Measurements from ENCODE around the gene TNFAIP8L3.

Gene TNFAIP8L3

DNA sequence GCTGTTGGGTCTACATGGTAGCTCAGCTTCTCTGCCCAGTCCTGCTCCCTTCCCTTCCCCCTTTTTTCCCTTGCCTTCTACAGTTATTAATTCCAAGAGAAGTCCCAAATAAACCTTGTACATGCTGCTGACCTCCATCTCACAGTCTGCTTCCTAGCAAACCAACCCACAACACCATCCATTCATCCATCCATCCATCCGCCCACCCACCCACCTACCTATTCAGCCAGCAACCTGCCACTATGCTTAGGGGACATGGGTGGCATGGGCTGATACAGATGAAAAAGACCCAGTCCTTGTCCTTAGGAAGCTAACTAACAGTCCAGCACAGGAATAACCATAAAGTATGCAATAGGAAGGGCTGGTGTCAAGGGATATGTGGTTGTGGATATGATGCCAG, 5.7 kb downstream of the TNFAIP8L3 start:
- no peak for DNase-seq

DNA sequence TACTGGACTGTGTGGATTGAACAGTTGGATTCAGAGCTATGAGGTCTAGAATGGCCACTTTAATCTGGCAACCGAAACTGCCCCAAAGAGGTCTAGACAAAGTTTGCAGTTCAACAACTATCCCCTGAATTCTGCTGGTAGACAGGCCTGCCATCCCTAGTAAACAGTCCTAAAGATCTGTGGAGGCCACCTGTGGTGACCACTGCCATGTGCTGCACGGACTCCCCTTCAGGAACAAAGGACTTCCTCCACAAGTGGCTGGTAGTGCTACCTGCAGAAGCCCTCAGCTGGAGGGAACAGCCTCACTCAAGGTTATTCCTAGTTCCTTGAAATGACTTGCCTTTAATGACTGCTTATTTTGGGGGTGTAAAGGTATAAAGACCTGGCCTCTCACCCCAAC, 6.1 kb downstream of the TNFAIP8L3 start:
- DNase-seq: no peak

DNA sequence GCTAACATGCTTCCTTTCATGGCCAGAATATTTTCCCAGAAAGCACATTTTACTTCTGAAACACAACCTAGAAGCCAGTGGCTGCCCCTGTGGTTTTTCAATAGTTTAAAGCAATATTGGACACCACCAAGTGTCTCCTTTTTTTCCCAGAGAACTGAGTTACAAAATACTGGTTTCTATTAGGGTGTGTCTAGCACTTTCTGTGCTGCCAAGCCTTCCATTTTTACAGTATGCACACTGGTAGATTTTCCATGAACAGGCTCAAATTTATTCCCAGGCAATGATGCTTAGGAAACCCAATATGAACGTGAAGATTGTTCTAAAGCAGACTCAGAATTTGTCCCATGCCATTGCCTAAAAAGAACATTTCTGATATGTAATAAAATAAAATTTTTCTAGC, 7.2 kb downstream of the TNFAIP8L3 start:
- DNase-seq: no peak

DNA sequence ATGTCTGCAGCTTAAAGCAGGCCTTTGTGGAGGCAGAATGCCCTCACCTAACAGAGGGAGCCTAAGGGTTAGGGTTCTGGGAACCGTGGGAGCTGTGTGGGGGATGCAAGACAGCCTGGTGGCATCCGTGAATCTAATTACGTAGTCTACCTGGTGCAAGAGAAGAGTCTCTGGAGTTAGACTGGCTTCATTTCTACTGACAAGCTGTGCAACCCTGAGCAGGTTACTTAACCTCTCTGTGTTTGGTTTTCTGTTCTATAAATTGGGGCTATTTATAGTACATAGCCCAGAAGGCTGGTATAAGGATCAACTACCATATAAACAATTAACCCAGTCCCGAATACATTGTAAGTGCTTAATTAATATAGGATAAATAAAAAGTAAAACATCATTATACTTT, 8.3 kb downstream of the TNFAIP8L3 start:
- DNase-seq: no peak

DNA sequence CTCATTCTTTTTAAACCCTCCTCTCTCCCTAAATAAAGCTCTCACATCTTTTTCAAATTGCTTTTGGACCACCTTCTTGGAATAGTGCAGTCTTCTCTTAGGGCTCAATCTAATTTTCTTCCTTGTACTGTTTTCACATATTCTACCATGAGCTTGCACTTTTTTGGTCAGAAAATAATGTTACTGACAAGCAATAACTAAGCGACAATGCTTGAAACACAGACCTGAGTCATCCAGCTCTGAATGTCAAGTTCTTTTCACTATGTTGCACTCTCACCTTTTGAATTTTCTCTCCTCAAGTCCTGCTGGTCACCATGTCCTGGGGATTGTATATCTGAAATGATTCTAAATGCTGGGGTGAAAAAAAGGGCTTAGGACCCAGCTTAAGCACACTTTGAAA, 8.9 kb downstream of the TNFAIP8L3 start:
- DNase-seq: no peak

DNA sequence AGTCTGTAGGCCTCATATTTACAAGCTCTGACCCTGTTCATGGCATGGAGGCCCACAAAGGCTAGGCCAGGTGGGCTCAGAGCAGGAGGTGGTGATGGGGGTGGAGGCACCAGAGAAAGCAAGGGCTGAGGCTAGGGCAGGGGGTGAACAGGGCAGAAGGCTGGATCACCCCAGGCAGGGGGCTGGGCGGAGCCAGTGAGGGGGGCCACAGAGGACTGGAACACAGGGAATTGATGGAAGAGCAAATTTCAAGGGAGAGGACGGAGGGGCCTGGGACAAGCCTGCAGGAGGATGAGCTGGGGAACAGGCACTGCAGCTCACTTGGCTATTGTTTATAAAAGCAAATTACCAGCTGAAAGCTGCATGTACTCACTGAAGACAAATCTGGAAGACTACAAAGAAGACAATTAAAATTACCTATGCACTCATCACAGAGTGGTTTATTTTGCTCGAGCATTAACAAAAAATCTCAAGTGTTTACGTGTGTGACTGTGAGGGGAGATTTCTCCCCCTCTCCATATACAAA, 11.0 kb downstream of the TNFAIP8L3 start:
- DNase-seq: no peak

DNA sequence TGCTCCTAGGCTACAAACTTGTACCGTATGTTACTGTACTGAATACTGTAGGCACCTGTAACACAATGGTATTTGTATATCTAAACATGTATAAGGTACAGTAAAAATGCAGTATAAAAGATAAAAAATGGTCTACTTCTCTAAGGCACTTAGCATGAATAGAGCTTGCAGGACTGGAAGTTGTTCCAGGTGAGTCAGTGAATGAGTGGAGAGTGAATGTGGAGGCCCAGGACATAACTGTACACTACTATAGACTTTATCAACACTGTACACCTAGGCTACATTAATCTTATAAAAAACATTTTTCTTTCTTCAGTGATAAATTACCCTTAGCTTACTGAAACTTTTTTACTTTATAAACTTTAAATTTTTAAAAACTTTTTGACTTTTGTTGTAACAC, 12.5 kb downstream of the TNFAIP8L3 start:
- DNase-seq: no peak

DNA sequence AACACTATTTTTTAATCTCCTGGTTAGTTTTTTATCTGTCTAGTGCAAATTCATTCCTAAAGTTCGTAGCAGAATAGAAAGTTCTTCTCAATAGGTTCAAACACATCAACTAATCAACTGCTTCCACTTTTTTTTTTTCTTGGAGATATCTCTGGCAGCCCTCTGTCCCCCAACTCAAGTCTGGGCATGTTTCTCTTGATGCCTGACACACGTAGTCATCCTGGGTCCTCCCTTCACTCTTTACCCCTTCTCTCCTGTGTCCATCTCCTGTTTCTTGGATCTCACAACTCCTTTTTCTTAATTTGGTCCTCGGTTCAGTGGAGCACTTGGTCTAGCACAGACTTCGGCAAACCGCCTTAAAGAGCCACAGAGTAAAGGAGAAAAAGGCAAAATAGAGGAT, 14.4 kb downstream of the TNFAIP8L3 start:
- no peak for DNase-seq

DNA sequence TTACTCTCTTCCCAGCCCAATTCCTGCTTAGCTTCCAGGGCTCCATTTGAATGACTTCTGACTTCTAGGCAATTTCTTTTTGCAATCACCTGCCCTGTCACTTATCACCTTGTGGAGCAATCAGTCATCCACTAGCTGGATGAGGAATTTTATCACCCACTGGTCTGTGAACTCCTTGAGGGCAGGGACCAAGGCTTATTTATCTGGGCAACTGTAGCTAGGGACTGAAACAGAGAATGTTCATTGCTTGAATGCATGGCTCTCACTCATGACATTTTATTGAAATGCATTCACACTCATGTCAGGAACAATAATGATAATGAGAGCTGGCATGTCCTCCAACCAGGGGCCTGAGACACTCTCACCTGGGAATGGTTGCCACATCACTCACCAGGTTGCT, 15.5 kb downstream of the TNFAIP8L3 start:
- DNase-seq: no peak

DNA sequence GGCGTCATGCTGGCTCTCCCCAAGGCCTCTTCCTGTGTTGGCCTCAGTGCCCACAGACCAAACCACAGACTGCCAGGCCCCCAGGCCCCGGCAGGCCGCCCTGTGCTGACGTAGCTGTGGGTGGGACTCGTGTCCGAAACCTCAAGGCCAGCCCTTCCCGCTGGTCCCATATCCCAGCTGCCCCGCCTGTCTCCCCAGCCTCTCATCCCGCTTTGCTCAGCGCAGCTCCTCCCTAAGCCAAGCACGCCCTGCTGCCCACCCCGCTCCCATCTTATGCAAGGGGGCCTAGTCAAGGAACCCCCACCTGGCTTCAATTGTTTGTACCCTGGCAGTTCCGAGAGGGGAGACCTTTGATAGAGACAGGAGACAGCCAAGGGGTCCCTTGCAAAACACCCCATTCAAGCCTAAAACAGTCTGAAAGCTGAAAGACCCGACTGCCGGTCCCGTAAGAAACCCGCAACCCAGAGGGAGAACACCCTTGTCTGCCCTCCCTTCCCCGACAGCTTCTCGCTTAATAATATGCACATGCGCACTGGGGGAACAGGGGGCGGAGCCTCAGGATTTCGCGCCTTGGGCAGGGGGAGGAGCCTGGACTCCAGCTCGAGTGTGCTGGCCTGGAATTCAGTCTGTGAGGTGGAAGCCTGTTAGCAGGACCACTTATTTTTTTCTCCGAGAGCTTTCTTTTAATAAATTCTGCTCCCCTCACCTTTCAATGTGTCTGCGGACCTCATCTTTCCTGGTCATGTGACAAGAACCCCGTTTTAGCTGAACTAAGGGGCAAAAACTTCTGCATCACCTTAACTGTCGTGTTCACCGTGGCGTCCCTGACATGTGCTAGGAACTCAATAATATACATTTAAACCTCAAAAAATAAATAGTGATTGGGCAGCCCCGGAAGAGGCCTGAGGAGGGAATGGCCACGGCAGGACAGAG, 17.2 kb downstream of the TNFAIP8L3 start:
- DNase-seq: peak; percentile 38

DNA sequence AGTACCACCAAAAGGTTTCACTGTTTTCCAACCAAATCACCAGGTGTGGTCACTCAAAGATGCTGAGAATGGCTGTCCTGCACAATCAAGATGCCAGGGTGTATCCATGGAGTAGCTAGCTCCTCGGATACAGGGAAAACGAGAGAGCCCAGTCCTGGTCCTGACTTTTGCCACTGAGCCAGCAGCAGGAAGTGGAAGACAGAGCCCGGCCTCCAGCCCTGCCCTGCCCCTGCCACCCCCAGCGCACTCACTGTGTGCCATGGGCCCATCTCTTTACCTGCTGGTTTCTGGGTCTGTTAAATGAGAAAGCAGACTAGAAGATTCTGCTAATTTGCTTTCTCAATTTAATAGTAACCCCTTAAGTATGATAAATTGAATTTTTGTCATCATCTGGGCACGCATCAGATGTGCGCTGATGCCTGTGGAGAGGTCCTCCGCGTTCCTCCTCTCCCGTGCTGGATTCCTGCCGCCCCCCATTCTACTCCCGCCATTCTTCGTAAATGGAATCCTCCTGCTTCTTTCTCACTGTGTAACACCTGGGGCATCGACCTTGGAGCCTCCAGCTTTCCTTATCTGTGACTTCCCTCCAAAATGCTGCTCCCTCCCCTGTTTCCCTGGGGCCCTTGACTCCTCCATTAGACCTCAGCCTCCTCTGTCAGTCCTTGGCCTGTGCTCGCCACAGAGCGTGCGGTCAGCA, 18.0 kb downstream of the TNFAIP8L3 start:
- DNase-seq: no peak

DNA sequence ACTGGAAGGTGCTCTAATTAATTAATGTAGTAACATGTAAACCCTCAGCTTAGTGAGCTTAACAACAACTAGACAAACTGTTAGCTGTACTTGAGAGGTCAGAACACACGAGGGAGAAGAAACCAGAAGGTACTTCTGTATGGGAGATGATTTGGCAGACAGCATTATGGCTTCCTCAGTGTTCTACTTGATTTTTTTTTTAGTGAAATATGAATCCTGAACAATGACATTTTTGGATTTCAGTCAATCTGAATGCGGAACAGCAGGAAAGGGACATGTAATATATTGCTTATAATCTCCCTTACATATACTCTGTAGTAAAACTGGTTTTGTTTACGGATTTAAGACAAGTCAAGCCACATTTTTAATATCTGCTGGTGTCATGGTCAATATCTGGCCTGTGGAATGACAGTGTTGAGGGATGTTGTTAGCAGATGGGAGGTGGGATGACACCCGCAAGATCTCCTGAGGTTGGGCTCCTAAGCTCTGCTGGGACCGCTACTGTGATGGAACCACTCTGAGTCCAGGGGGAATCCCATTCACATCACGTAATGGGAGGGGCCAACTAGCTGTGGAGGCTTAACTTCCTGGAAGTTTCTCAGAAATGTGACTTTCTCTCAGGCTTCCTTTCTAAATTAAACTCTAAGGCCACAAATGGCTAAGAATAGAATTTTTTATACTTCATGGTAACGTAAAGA, 18.7 kb downstream of the TNFAIP8L3 start:
- DNase-seq: no peak

DNA sequence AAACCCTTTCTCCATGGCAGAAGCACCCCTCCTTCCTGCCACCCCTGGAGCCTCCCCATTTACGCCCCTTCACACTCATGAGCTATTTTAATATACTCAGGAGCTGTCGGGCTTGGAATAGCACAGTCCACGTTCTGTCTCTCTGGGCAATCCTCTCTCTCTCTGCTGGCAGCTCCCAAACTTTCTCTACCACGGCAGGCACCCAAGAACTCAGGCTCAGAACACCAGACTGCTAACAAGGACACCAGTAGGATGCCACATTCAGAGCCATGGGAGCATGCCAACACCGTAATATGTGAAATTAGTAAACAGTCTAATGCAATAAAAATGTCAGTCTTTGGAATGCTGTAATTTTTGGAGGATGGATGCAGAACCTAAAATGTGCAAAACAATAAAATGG, 19.3 kb downstream of the TNFAIP8L3 start:
- no peak for DNase-seq

DNA sequence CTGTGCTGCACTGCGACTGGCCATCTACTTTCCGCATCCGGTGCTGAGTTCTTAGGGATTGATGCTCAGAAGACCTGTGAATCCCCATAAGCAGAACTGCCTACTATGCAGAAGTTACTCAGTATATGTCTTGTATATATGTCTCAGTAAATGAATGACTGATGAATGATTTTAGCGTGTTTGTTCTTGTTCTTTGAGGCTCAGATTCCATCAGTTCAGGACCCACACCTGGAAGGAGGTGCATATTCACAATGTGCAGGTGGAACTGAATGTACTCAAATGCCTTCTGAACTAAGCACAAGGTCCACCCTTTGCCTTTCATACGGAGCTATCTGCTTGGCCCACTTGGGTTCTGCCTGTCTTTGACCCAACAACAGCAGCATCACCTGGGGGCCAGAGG, 19.8 kb downstream of the TNFAIP8L3 start:
- DNase-seq: no peak

DNA sequence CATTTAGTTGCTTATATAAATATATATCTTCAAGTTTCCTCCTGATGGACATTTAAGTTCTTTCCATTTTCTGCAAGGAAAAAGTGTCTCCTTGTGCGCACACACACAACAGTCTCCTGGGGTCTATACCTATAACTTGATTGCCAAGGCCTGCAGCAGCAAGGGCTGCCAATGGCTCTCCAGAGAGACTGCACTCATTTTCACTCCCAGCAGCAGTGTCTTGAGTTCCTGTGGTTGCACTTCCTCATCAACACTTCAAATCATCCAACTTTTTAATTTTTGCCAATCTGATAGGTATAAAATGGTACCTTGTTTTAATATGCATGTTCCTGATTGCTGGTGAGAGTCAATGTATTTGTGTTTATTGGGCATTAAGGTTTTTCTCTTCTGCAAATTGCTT, 23.1 kb downstream of the TNFAIP8L3 start:
- DNase-seq: no peak

DNA sequence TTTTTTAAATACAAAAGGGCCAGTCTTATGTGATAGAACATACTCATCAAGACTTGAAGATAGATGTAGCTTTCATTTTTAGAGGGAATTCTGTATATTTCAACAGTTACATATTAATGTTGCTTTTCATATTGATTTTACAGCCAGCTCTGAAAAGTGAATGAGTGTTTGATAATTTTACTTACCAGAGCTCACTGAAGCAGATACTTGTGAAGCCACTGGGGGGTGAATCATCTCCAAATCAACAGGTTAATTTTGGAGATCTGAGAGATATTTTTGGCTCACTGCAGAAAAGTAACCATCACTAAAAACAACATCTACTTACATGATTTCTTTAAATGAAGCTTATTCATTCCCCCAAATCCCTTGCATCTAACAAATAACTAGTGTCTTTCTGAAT, 24.7 kb downstream of the TNFAIP8L3 start:
- DNase-seq: no peak

DNA sequence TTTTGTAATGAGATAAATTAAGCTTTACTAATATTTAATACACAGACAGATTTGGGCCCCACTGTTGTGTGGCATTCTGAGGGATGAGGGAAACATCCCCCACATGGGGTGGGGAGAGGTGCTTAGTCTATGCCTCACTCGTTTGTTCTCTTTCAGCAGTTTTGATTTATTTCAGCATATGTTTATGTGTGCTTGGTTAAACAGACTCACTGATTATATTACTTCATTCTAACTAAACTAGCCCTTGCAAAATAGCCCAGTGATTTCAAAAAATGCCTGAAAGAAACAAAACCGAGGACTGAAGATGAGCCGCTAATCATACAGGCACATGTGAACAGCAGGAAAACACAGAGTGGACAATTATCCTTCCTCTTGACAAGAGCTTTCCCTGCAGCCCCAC, 27.2 kb downstream of the TNFAIP8L3 start:
- DNase-seq: no peak

DNA sequence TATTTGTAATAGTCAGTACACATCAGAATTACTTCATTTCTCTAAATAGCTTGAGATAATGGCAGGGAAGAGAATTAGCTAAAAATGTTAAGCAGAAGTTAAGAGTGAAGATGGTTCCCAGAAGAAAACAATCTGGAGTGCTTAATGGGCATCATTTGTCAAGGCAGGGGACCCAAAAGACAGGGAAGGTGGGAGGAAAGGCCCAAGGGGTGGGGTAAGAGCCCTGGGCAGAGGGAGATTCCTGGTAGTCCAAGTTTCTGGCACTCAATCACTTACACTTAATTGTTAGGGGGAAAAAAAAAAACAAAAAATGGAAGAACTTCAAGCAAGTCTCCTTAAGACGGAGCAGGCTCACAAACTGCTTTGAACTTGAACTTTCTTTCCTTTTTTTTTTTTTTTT, 28.9 kb downstream of the TNFAIP8L3 start:
- no peak for DNase-seq

DNA sequence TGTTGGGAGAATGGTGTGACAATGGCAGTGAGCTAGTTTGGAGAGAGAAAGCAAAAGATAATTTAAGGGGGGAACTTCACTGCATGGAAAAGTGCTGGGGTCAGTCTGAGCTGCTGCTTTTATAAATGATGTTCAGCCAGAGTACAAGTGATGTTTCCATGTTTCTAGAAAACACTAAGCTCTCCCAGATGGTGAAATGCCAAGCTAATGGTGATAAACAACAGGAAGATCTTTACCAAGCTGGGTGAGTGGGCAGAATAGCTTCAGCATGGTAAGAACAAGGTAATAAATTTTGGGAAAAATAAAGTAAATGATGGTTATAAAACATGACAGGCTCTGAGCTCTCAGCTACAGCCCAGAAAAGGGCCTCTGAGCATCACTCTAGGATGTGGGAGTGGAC, 29.4 kb downstream of the TNFAIP8L3 start:
- DNase-seq: no peak

DNA sequence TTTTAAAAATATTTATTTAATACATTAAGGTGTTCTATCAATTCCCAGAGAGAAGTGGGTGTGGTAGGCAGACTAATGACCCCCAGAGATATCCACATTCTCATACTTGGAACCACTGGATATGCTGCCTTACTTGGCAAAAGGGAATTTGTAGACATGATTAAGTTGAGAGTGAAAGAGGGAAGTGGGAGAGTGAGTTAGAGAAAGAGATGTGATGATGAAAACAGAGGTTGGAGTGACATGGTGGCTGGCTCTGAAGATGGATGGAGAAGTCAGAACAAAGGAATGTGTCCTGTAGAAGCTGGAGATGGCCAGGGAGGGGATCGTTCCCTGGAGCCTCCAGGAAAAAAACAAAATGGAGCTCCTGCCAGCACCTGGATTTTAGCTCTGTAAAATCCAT, 32.0 kb downstream of the TNFAIP8L3 start:
- no peak for DNase-seq

DNA sequence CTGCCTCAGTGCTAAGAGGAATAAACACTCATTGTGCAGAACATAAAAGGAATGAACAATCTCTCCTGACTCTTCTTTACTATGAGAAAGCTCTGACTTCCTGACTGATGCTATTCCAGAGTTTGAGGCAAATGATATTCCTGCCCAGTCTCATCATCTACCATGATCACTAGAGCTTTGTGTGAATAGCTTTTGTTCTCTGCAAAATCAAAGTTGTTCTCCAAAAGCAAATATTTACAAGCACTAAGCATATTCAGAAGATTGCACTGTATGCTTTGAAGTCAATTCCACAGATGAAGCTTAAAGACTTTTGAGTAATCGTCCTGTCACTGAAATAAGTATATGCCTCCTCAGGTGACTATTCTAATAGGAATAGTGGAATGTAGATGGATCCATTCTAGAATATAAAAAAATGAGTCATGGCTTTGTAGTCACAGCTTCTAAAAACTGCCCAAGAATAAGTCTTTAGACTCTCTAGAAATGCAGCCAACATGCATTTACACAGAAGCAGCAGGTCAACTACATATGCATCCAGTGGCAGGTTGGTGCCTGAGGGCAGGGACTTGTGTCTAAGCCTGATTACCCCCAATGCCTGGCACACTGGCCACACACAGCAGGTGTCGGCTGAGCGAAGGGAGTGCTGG, 34.6 kb downstream of the TNFAIP8L3 start:
- no peak for DNase-seq

DNA sequence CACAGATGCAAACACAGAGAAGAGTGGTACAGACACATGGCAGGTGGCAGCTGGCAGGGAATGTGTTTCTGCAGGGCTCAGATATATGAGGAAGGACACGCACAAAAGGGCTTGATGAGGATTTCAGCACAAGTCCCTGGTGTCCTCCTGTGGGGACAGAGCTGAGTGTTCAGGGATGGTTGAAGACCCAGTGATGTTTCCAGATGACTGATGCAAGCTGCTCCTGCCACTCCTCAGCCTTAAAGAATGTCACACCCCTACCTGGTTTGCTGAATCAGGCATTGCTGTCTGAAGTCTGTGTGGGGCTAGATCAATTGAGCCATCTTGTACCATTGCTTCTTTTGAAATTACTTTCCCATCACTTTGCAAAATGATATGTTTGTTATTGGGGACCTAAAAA, 40.2 kb downstream of the TNFAIP8L3 start:
- DNase-seq: no peak

DNA sequence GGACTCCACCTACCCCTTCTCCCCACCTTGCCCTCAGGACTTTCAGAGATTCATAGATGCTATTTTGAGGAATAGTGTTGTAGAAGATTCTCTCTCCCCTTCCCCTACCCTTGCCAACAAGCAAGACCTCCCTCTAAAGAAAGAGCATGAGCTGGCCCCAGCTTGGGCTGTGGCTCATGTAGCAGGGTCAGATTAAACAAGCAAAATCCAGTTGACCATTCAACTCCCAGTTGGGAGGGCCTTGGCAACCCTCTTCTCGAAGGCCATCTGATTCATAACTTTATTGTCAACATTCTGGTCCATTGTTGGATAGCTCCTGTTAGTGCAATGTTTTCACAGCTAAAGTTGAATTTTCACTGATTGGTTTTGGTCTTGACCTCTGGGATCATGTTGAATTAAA, 41.1 kb downstream of the TNFAIP8L3 start:
- no peak for DNase-seq

Measured in activated CD8-positive, alpha-beta memory T cell treated with anti-CD3 and anti-CD28 coated beads, Interleukin-2, amount 50 U/mL, for 4 hours (primary cell).